GM21529 (cell line): Measurements from ENCODE around the gene ADGRB3.
"Not testable (repeated sequence)": the region's sequence is repeated elsewhere in the genome, so short reads cannot be mapped to it uniquely, and the experiment has no call there.

ENCODE experiments used
- ATAC-seq: cut with Tn5 transposase; IDR thresholded peaks from one replicate; pipeline ENCODE4 v1.9.1; 2021; ENCODE audit not compliant: unreplicated experiment

ADGRB3 gene

DNA sequence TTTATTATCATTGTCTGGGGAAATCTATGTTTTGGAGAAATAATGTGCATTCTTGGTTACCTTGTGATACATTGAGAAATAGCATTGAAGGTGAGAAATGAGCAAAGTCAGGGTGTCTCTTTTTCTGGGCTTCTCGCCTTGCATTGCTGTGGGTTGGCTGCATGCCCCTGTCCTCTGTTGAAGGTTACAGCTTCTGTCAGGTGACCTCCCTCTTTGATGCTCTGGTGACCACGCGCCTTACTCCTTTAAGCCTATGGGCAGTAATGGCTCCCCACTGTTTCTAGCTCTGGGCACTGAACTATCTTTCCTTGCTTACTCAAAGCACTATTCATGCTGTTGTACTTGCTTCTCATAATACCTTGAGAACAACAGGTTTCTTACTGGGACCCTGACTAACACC lies 14.6 kb downstream of the ADGRB3 start:
- no peak for ATAC-seq

DNA sequence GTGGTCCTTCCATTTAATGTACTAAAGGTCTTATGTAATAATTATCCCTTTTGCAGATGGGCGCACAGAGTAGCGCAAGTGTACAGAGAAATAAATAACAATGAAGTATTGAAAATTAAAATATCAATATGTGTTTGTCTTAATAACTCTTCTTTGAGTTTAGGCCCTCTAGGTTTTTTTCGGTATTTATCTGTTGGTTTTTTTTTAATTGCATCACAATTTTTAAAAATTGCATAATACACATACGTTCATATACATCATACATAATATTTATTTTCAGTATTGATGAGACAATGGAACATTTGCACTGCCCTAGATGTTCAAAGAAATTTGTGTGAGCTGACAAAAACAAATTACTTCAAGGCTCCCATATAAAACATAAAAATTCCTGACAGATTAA lies 15.1 kb downstream of the ADGRB3 start:
- no peak for ATAC-seq

- ATAC-seq, result no peak
Measured at GRCh38 chr6:68651011-68651985, 16.2 kb downstream of the ADGRB3 start.

DNA sequence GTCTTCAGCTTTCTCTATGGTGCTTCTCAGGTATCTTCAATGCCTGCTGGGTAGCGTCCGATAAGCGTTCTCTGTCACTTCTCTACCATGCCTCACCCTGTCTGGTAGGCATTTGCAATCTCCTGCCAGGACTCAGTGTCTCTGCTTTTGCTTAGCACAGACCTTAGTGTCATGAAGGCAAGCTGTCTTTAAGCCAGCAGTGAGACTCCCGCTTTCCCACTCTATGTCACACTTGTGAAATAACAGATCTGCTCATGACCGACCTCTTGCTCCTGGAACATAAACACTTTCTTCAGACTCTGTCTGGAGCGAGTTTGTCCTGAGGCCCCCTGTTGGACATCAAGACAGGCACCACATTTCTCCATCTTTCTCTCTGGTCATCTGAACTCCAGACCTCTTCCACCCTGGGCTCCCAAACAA lies 17.0 kb downstream of the ADGRB3 start:
- no peak for ATAC-seq

- no peak for ATAC-seq
Measured at GRCh38 chr6:68653074-68653705, 18.1 kb downstream of the ADGRB3 start.

DNA sequence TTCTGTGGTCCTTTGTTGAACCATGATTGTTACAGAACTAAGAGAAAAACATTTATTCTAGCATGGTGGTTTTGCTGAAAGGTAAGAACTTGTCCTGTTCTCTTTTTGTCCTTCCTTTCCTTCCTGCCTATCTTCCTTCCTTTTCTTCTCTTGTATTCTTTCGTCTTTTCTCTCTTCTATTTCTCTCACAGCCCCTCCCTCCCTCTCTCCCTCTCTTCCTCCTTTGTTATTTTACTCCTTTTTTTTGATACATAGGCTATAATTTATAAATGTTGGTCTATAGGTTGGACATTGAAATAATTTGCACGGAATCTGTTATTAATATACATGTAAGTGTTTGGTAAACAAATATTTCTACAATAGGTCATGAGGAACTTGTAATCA lies 18.6 kb downstream of the ADGRB3 start:
- ATAC-seq, result no peak

- no peak for ATAC-seq
Measured at GRCh38 chr6:68654134-68654533, 19.1 kb downstream of the ADGRB3 start.

DNA sequence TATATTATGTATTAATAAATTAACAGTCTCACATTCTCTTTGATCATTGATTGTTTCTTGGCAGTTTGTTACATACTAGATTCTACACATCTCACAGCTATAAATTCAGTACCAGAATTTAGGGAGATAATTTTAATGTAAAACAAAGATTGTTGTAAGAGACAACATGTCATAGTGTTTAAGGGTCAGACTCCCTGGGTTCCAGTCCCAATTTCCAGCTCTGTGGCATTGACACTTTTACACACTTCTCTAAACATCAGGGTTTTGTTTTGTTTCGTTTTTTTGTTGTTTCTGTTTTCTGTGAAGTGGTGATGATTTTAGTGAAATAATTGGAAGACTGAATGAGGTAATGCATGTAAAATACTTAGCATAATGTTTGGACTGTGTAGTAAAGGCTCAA lies 19.9 kb downstream of the ADGRB3 start:
- ATAC-seq, result no peak

GRCh38 chr6:68657374-68658139 lies 22.5 kb downstream of the ADGRB3 start:
- ATAC-seq, result no peak

- ATAC-seq, result no peak
Measured at GRCh38 chr6:68658338-68658737, 23.3 kb downstream of the ADGRB3 start.

GRCh38 chr6:68673255-68673654 lies 38.2 kb downstream of the ADGRB3 start:
- no peak for ATAC-seq

- no peak for ATAC-seq
Measured at GRCh38 chr6:68675548-68675947, 40.5 kb downstream of the ADGRB3 start.

DNA sequence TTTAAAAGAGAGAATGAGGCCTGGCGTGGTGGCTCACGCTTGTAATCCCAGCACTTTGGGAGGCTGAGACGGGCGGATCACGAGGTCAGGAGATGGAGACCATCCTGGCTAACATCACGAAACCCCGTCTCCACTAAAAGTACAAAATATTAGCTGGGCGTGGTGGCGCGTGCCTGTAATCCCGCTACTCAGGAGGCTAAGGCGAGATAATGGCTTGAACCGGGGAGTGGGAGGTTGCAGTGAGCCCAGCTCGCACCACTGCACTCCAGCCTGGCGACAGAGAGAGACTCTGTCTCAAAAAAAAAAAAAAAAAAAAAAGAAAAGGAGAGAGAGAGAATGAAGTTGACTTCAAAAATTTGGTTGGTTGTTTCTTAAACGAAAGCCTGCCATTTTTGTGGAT lies 41.0 kb downstream of the ADGRB3 start:
- not testable (repeated sequence) for ATAC-seq

DNA sequence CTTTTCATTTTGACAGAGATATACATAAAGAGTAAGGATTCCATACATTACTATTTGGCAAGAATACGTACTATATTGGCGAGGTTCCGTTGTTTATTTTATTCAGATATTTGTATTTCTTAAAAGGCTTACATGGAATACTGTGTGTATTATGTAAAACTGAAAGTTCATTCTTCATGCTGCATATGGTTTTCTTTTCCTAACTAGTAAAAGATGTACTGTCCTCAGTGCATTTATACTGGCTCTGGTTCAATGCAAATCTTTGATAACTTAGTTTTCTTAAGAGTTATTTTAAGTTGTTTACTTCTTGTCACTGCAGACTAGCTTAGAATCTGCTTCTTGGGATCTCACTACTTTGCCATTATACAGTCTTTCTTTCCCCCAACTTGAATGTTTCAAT lies 42.0 kb downstream of the ADGRB3 start:
- no peak for ATAC-seq

DNA sequence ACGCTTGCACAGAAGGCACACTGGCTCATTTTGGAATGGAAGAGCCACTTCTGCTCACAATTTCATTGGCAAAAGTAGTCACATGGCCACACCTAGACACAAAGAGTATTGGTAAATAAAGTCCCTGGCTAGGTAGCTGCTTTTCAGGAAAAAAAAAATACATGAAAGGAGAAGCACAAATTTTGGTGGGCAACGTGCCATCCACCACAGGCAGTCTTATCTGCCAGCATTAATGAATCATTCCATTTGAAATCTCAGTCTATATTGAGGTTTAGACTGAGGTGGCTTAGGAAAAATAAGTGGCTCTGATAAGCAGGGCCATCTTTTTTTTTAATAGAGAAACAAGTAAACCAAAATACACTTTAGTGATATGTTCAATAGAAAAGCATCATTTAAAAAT lies 44.3 kb downstream of the ADGRB3 start:
- ATAC-seq, result no peak

- ATAC-seq, result no peak
Measured at GRCh38 chr6:68680264-68680663, 45.2 kb downstream of the ADGRB3 start.

- no peak for ATAC-seq
Measured at GRCh38 chr6:68689910-68690309, 54.8 kb downstream of the ADGRB3 start.

- ATAC-seq, result no peak
Measured at GRCh38 chr6:68691120-68691519, 56.0 kb downstream of the ADGRB3 start.

- no peak for ATAC-seq
Measured at GRCh38 chr6:68693271-68693670, 58.2 kb downstream of the ADGRB3 start.

- no peak for ATAC-seq
Measured at GRCh38 chr6:68695403-68695802, 60.3 kb downstream of the ADGRB3 start.

GRCh38 chr6:68695838-68696237 lies 60.8 kb downstream of the ADGRB3 start:
- no peak for ATAC-seq

DNA sequence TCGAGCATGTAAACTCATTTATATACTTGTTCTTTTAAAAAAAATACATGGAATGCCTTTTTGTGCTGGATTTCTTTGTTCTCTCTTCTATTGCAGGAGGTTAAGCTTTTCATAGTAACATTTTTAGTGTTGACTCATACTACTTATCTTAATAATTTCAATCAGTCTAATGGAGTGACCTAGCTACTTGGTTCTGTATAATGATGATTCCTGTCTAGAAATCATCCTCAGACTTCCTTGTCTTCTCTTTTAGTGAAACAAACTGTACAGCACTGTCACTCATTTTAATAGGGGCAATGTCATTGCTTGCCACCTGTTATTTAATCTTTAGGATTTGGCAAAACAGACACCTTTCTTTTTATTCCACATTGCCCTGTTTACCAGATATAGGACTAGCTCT lies 62.3 kb downstream of the ADGRB3 start:
- no peak for ATAC-seq
